Kidney (tissue), 14 donors: Measurements from ENCODE around the gene CELF4. TPM values are rescaled to one million over a fixed set of nuclear protein-coding genes. Genes with fewer than 3 reads are reported as not detected.

Experiments
- DNase-seq, 5 donors: peaks; one replicate each; pipeline ENCODE4 v3.0.0-alpha.2; 2013 to 2020
- FAIRE-seq: peaks from 2 replicates; lab custom pipeline; 2012; peaks lifted over from hg19 to GRCh38; lab: Jason Lieb, UNC
- H3K27ac ChIP-seq, 2 donors: one replicate each; pipeline ENCODE4 v1.7.0; 2013; ENCODE audit warnings: low read depth in 2 of 2, low read length in 2 of 2, inconsistent platforms in 1 of 2
- H3K27me3 ChIP-seq: one replicate; pipeline ENCODE4 v1.7.1; 2013; ENCODE audit warnings: low read length, inconsistent platforms; ENCODE audit not compliant: control insufficient read depth, insufficient read depth
- H3K36me3 ChIP-seq, 3 donors: one replicate each; pipeline versions ENCODE4 v1.7.0 to v1.7.1; 2013; ENCODE audit warnings: low read length in 3 of 3, control low read depth in 1 of 3, inconsistent platforms in 1 of 3; ENCODE audit not compliant: insufficient read depth in 3 of 3, control insufficient read depth in 2 of 3
- H3K4me1 ChIP-seq, 3 donors: one replicate each; pipeline versions ENCODE4 v1.7.0 to v1.7.1; 2013; ENCODE audit warnings: low read length in 3 of 3, inconsistent platforms in 1 of 3, low read depth in 1 of 3; ENCODE audit not compliant: control insufficient read depth in 2 of 3, insufficient read depth in 2 of 3
- H3K4me3 ChIP-seq, 3 donors: one replicate each; pipeline versions ENCODE4 v1.7.0 to v1.8.1; 2013; ENCODE audit warnings: low read length in 3 of 3, control low read depth in 1 of 3, inconsistent platforms in 1 of 3
- H3K9ac ChIP-seq, 3 donors: one replicate each; pipeline versions ENCODE4 v1.7.0 to v1.7.1; 2013; ENCODE audit warnings: low read length in 3 of 3, control low read depth in 1 of 3, inconsistent platforms in 1 of 3
- H3K9me3 ChIP-seq, 3 donors: one replicate each; pipeline versions ENCODE4 v1.7.0 to v1.7.1; 2013; ENCODE audit warnings: low read length in 3 of 3, control low read depth in 1 of 3, inconsistent platforms in 1 of 3; ENCODE audit not compliant: control insufficient read depth in 2 of 3, insufficient read depth in 1 of 3
- intact Hi-C: fragments of 100-400 bp; cut with DNase I; formaldehyde crosslinking; loops from one replicate; pipeline ENCODE4 v1.11.1; 2022
- polyA plus RNA-seq: library from polyadenylated mRNA; stranded (reverse); fragments of 350-450 nt; fragmentation: Illumina TruSeq; extraction: RNeasy Lipid Tissue Mini Kit (QIAGEN cat#74804); gene quantifications from one replicate; pipeline ENCODE4 v1.2.3, GENCODE V29; 2014; ENCODE audit warnings: low read depth, low replicate concordance; ENCODE audit not compliant: insufficient read depth
- total RNA-seq: library from RNA; stranded (reverse); fragmentation: NEBNext Ultra II Directional; extraction: Animal tissue kit (Norgen Biotek cat#: 25700); gene quantifications from one replicate; pipeline ENCODE4 v1.2.1, GENCODE V29; 2021
- TF ChIP-seq, protein P1 (sequence below): IDR thresholded peaks from 3 replicates; pipeline ENCODE4 v1.5.1; 2012; ENCODE audit warnings: mild to moderate bottlenecking, moderate library complexity, borderline replicate concordance; ENCODE audit not compliant: insufficient read depth; ENCODE audit errors: extremely low read depth
- donor health status: control.
- donor health status: control.
- donor health status: control.
- donor health status: control.
- donor health status: control.
- donor health status: DM: yes; HTN: yes; CAD: no.
- donor health status: Normal renal cell carcinoma (clear cell type).

The CELF4 gene
- total and polyA plus RNA-seq, 2 donors from 2014 or later, result 0.85 to 1.5 TPM

DNA sequence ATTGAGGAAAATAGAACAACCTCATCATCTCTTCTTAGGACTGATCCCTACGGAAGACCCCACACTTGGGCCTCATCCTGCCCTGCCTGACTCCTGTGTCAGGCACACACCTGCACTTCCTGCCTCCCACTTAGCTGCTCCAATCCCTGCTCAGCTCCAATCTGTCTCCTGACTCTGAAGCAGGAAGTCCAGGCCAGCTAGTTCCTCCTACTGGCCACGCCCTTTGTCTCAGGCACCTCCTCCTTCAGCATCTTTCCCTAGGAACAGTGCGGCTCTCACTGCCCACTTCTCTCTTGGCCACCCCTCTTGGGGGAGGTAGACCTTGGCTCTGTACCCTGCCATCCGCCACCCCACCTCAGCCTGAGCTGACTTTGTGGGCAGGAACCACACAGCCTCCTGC is 135.8 kb downstream of the CELF4 start:
- TF ChIP-seq, protein P1, sequence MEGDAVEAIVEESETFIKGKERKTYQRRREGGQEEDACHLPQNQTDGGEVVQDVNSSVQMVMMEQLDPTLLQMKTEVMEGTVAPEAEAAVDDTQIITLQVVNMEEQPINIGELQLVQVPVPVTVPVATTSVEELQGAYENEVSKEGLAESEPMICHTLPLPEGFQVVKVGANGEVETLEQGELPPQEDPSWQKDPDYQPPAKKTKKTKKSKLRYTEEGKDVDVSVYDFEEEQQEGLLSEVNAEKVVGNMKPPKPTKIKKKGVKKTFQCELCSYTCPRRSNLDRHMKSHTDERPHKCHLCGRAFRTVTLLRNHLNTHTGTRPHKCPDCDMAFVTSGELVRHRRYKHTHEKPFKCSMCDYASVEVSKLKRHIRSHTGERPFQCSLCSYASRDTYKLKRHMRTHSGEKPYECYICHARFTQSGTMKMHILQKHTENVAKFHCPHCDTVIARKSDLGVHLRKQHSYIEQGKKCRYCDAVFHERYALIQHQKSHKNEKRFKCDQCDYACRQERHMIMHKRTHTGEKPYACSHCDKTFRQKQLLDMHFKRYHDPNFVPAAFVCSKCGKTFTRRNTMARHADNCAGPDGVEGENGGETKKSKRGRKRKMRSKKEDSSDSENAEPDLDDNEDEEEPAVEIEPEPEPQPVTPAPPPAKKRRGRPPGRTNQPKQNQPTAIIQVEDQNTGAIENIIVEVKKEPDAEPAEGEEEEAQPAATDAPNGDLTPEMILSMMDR, result no peak
- H3K9ac ChIP-seq, result no peak overlapping the region
- no peaks in the 10 kb centered on the region for H3K36me3 ChIP-seq
- no peaks in the 10 kb centered on the region for H3K9me3 ChIP-seq
- no peaks in the 10 kb centered on the region for H3K4me1 ChIP-seq
- FAIRE-seq, result no peak
- no peaks in the 10 kb centered on the region for H3K27me3 ChIP-seq
- no peak overlapping the region for H3K4me3 ChIP-seq
- no peak overlapping the region for H3K27ac ChIP-seq
- no peak for DNase-seq
- intact Hi-C loops, result no loop called here

DNA sequence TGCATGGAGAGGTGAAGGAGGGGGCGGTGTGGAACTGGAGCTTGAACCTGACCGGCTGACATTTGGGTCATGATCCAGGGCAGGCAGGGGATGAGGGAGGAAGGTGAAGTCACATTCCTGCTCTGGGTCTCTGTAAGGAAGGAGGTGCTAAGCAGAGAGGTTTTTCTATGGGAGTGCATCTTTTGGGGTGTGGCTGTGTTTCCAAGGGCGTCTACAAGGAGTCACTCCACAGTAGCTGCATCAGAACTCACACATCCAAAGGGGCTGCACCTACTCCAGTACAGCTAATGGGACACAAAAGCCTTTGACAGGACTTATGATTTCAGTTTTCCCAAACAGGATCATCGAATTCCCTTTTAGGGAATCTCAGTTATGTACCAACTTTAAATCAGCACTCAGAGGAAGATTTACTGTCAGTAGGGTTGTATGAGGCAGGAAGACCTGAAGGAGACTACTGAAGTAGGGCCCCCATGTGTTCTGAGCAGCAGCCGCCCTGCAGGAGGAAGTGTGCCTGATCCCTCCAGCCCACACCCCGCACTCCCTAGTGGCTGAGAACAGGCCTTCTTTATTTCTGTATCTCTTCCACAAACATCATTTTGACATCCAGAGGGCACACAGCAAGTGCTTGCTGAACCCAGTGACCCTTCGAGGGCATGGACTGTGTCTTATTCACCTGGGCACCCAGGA is 137.2 kb downstream of the CELF4 start:
- Histone ChIP-seq H3K9me3 (no peaks in the 10 kb centered on the region), H3K4me3 (no peak overlapping the region), H3K36me3 (no peaks in the 10 kb centered on the region), H3K9ac (no peak overlapping the region), H3K4me1 (no peaks in the 10 kb centered on the region), H3K27ac (no peak overlapping the region), H3K27me3 (no peaks in the 10 kb centered on the region)
- FAIRE-seq (no peak), DNase-seq (no peak)
- intact Hi-C loops, result no loop called here
- TF ChIP-seq, protein P1, result no peak

- intact Hi-C loops, result no loop called here
- Histone ChIP-seq H3K4me3 (no peak overlapping the region), H3K9ac (no peak overlapping the region), H3K27ac (no peak overlapping the region), H3K9me3 (no peaks in the 10 kb centered on the region), H3K4me1 (no peaks in the 10 kb centered on the region), H3K27me3 (no peaks in the 10 kb centered on the region), H3K36me3 (no peaks in the 10 kb centered on the region)
- FAIRE-seq, result no peak
- TF ChIP-seq, protein P1, result no peak
- DNase-seq, result no peak
Observed at GRCh38 chr18:37426586-37426985, 139.0 kb downstream of the CELF4 start.

DNA sequence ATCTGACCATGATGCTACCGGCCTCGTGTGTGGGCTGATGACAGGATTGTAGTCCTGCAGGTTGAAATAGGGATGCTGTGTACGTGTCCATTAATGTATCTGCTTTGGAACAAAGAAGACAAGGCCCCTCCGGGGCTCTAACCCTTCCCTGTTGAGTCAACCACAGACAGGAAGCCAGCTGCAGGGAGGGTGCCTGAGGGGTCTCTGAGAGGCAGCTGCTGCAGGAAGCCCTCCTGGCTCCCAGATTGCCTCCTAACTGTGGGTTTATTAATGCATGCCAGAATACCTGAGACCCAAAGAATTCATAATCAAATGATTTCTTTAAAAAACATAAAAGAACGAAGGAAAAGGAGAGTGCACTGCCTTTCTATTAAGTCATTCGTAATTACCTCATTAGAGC is 140.4 kb downstream of the CELF4 start:
- Histone ChIP-seq H3K4me1 (no peaks in the 10 kb centered on the region), H3K36me3 (no peaks in the 10 kb centered on the region), H3K9me3 (no peaks in the 10 kb centered on the region), H3K27ac (no peak overlapping the region), H3K27me3 (no peaks in the 10 kb centered on the region), H3K9ac (no peak overlapping the region), H3K4me3 (no peak overlapping the region)
- intact Hi-C loops, result no loop called here
- TF ChIP-seq, protein P1, result no peak
- FAIRE-seq (no peak), DNase-seq (no peak)
